GF-D8 (cell line): Measurements from ENCODE around the gene RAPGEF5.

Source experiments
- DNase-seq: peaks from one replicate; lab custom pipeline; 2025; lab: John Stamatoyannopoulos, UW

RAPGEF5 gene

DNA sequence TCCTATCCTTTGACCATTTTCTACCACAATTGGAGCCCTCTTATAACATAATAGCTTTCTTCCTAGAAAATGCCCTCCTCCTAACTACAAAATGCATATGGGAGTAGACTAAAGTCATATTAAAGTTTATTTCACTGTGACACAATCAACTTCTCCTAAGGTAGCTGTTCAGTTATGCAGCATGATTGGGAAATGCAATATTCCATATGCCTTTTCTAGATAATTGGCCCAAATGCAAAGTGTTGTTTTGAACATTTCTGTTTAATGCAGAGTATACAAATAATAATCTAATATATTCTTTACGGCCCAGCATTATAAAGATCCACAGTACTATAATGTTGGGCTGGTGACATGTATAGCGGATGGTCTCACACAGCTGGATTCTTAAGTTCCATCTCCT, 205.1 kb downstream of the RAPGEF5 start:
- no peak for DNase-seq

DNA sequence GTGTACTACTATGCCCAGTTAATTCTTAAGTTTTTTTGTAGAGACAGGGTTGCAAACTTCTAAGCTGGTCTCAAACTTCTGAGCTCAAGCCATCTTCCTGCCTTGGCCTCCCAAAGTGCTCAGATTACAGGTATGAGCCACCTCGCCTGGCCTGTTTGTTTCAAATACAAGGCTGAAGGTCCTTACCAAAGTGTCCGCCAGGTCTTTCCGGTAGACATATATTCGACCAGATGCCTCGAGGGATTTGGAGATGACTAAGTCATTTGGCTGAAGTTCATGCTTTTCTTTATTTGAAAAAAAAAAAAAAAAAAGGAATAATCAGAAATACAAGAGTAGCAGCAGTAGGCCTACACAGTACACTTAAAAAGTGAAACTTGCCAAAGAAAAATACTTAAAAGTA, 206.7 kb downstream of the RAPGEF5 start:
- DNase-seq, result no peak

DNA sequence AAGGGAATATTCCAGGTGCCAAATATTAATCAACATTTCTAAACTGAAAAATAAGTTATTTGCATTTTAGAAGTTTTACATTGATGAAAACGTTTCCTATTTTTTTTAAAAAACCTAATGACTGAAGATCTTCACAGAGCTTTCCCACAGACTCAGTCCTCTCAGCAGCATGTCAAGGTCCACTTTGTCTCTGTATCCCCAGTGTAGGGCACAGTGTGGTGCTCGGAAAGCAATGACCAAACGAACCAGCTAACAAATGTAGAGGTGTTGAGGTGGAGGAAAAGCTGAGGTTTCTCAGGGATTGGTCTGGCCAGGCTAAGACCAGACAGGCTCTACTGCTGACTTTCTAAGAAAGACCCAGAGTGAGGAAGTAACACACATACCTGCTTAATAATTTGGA, 209.1 kb downstream of the RAPGEF5 start:
- no peak for DNase-seq

DNA sequence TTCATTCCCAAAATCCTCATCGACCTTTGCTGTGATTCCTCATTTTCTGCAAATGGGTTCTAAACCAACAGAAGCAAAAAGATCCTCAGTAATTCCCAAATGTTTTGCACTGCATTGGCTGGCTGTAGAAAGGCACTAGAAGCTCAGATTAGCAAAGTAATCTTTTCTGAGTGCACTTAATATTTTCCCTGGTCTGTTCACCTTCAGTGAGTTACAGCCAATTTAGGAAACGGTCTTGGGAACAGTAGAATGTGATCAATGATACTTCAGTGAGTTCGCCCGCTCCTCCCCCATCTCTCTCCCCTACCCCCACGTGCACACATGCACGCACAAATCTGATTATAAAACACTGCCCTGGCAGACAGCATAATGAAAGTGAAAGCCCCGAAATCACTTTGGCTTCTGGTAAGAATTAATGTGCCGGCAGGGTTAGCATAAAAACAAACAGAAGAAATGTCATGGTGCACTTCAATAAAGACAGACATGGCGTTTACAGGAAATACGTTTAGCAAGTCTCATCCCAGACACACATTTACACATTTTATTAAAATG, 209.9 kb downstream of the RAPGEF5 start:
- DNase-seq, result no peak

DNA sequence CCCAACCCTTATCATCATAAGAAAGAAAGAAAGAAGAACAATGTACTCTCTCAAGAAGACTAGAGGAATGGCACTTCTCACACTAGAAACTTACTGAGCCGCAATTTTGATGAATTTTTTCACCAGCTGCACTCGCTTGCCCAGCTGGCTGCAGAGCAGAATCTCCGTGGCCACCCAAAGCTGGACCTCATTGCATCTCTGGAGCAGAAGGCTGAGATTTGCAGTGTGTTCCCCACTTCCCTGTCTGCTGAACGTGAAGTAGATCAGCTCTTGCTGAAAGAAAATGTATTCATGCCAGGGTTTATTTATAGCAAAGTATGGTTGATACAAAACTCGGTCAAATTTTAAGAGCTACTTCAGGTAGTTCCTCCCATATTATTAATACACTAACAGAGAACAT, 212.0 kb downstream of the RAPGEF5 start:
- DNase-seq, result no peak

DNA sequence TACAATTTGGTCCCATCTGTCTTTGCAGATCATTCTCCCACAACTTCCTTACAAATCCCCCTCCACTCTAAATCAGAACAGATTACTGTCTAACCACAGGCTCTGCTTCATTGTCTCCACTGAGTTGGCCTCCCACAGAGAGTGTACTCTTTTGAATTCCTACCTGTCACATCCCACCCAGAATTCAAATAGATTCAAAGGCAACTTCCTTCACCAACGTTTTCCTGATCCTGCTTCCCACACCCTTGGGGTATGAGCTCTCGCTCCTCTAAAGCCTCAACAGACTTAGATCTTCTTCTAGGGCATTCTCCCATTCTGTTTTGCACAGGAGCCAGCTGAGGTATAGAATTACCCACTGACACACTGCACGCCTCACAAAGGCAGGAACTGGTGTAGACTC, 213.5 kb downstream of the RAPGEF5 start:
- no peak for DNase-seq

DNA sequence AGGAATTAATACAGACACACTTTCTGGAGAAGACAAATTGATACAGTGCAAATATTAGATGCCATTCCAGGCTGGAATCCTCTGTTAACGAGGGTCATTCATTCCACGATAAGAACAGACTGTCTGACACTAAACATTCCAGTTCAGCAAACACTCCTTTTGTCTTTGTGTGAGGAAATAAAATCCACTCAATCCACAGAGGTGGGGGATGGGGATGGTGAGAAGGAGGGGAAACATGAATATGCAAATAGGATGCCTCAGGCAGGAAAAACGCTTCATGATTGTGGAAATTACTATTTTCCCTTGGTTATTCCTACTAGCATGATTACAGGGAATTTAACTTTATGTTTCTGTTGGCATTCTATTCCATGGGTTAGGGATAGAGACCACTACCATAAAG, 214.4 kb downstream of the RAPGEF5 start:
- no peak for DNase-seq

DNA sequence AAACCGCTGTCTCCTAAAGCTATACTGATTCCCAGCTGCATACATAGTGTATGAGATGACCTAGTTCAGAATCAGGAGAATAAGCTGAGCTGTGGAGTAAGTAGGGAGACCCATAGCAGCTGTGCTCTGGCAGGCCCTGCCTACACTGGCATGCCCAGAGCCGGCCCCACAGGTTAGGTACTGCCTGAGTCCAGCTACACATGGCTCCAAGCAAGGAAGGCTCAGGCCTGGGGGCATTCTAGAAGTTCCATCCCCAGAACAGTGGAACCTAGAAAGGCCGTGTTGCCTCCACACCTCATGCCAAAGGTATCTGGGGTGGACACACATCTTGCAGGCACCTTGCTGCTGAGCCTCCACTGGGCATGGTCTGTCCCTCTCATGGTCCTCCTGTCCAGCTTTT, 215.6 kb downstream of the RAPGEF5 start:
- no peak for DNase-seq

DNA sequence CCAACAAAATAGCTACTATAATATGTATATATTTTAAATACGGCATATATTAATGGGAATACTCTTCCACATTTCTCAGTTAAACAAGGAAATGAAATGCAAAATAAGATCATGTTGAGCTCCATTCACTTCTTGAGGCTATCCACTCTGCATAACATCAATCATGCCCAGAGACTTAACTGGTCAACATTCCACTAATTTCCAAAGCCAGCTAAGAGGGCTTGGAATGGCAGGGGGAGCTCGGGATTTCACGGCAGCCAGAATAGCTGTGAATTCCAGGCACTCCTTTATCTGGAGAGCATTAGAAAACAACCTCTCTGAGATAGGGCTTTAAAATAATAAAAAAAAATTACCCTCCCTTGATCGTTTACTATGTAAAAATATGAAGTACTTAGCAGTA, 216.4 kb downstream of the RAPGEF5 start:
- DNase-seq, result no peak

DNA sequence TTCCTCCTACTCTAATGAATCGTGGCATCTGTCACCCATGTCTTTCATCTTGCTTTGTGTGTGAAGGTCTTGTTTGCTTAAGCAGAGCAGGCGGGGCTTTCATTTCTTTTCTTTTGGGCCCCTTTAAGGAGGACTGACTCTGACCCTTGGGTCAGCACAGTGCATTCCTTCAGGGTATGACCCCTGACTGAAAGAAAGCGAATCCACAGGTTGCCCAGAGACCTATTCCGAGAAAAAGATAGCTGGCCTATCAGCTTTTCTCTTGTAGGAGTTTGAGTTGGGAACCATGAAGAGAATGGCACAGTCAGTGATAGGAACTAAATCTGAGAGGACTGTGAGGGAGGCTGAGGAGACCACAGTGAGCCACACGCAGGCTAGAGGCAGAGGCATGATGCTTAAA, 218.1 kb downstream of the RAPGEF5 start:
- DNase-seq, result no peak

DNA sequence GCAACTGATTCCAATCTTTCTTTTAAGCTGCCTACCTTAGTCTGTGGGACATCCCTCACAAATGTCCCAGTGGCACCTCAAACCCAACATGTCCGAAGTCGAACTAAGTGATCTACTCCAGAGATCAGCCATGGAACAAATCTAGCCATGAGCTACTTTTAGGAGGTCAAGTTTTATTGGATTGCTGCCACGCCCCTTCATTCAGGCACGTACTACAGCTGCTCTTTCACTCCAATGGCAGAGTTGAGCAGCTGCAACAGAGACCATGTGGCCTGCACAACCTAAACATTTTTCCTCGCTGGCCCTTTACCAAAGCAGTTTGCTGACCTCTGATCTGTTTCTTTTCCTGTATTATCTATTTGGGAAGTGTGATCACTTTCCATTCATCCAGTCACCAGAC, 218.8 kb downstream of the RAPGEF5 start:
- no peak for DNase-seq

DNA sequence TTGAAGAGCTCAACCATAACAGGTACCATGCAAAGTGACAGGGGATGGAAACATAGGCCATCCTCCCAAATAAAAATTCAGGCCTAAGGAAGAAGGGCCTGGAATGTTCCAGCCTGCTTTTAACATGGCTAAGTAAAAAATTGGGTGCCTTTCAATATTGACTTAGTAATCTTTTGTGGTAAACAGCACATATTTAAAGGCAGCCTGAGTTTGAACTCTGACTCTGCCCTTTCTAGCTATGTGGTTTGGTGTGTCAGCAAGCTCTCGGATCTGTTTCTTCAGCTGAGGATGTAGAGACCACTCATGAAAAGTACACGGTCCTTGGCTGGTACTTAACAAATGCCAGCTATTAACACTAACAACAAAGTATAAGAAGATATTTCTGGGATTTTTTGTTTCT, 219.5 kb downstream of the RAPGEF5 start:
- no peak for DNase-seq

DNA sequence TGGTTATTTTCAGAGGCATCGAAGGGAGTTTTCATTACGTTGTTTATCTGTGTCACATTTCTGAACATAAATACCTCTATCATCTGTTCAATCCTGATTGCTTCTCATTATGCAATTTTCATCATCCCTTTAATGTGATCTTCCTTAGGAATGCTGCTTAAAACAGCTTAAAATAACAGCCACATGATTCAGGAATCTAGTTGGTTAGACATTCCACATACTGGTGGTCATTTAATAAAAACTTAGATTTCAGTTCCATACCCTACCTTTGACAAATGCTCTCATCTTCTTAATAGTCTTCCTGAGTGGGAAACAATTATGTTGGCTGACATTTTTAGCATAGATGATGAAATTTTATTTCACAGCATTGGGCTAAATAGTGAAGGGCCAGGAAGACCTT, 219.9 kb downstream of the RAPGEF5 start:
- DNase-seq, result no peak

DNA sequence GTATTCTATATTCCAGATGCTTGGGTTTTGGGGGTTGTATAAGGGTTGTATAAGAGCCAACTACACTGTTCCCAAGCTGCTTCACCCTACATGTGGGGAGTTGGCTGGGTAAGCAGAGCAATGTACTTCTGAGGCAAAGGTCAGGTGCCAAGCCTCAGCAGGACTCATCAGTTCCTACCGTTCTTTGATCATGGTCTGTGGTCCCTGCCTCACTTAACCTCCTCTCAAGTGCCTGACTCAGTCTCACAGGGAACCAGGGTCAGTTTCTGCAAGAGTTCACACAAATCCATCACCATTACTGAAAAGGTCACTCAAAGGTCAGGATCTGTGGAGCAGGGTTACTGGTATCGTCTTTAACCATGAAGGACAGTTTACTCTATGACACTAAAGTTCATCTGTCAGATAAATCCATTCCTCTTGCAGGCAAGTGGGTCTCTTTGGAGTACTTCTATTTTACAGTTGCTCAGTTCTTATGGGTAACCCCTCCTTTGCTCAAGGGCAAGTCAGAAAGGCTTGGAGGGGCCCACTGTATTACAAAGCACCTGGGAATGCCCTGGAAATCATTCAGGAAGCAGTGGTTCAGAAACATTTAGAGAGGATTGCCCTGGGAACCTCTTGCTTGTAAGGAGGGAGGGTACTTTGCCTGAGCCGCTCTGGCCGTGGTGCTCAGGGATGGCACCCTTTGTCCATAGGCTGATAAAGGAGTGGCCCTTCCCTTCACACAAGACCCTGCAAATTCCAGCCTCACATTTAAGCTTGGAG, 227.0 kb downstream of the RAPGEF5 start:
- no peak for DNase-seq

DNA sequence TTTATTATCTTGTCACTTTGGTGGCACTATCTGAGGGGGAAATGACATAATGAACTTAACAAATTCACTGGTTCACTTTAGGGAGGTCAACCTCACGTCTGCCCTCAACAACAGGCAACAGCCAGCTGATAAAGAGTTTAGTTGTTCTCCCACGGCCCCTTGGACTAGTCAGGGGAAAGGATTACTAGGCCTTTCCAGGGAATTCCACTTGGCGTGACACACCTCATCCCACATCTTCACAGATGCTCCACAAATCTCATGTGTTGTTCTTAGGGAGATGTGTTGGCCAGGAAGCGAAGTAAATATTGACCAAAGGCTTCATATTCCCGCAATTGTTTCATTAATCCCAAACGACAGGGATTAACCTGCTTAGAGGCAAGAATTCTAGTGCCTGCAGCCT, 227.8 kb downstream of the RAPGEF5 start:
- no peak for DNase-seq

DNA sequence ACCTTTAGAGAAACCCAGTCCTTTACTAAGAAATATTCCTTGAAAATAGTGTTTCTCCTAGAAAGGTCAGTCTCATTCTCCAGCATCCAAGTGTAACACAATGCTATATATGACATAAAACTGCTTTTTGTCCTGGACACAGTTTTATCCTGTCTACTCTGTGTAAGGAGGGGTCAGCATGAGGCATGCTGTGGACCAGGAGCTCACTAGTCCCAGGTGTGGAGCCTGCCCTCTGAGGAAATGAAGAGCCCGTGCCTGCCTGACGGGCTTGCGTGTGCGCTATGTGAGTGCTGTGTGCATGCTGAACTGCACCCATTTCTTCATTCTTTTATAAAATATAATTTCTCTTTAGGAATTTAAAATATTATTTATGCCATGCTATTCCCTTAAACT, 228.4 kb downstream of the RAPGEF5 start:
- DNase-seq, result no peak

DNA sequence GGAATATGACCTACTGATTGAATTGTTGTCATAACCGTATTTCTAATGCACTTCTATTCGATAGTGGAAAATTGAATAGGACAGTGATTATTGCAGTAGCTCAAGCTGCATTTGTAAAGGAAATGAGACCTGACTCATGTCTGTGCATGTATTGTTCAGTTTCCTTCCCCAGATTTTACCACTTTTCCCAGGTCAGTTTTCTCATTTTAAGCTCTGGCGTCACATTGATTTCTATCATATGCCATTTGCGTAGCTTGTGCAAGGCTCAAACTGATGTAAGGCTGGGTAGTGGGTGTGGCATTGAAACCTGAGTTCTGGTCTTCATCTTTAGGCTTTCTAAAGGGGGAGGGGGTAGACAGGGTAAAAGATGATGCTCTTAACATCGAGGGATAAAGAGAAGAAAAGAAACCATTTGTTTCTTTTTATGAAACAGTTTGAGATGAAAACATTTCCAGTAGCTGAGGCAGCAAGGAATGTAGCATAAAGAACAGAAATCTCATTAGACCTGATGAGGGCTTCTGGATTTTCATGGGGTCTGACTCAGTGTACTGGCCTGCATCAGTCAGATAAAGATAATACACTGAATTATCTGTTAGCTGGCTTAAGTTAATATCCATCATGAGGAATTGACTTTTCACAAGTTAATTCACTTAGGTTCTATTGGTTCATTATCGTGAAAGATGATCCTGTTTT, 229.0 kb downstream of the RAPGEF5 start:
- no peak for DNase-seq

DNA sequence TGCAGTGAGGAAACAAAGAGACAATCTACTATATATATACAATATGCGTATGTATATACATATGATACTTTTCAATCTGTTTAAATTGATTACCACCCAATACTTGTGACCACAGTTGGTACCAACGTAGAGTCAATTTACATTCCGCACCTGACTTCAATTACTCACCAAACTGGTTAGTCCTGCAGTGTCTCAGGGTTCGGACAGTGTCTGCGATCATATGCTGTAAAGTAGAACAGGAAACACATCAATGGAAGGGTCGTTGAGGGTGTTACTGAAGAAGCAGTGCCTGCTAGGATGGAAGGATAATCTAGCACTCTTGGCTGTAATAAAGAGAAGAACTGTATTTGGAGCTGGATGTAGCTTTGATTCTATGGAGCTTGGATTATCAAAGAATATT, 231.5 kb downstream of the RAPGEF5 start:
- no peak for DNase-seq

DNA sequence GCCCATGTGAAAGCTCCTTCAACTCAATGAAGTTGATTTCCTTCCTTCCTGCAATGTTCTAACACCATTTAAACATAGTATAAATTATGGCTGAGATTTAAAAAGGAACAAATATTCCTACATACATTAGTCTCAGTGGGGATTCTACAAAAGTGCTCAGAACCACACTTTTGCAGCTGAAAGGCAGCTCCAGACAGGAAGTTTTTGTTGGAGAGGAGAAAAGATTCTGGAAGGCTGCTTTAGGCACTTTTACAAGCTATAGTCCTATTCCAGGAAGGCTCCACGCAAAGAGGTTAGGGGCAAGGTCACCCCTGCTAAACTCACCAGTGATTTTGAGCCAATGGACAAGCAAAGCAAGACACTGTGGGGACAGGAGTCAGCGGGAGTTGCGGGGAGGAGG, 232.0 kb downstream of the RAPGEF5 start:
- DNase-seq, result no peak

DNA sequence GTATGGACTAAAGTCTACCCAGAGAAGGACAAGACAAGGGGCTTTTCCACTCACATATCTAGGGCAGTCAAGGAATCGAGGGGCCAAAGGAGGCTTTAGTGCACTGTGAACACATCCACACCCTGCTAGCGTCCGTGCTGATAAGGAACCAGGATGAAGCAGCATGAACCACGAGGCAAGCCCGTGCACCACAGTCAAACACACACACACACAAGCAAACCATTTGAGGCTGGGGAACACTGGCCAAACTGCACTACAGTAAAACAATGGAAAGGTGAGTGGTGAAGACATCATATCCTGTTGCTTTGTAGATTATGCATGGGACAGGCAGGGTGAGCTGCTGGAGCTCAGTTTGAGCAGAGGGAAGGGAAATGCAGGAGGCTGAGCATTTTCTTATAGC, 233.8 kb downstream of the RAPGEF5 start:
- no peak for DNase-seq

DNA sequence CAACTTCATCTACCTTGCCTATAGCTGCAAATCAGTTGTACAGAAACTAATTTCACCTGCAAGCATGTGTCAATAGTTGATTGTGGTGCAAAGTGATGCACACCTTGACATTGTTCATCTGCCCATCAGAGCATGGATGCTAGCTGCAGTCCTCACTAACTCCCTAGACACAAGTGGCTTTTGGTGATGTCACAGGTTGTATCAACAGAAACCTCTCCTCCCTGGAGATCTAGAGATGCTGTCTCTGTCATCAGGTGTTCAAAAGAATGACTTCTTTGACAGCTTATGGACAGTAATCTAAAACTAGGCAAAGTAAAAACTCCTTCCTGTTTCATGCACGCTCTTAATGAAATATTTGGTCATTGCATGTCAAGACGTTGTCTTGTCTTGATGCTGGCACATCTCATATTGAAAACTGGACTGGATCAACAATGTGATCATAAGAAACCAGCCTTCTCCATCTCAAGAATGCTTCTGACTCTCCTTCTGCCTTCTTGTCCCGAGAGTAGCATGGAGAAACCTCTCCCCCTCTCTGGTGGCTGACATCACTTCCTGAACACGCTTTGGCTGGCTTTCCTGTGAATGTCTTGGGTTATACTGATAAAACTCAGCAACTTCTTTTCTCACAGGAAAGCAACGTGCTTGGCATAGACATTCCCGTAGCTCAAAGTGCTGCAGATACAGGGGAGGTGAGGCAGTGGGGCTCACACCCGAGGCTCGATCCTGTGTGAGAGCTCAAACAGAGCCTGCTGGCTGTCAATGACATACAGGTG, 235.1 kb downstream of the RAPGEF5 start:
- no peak for DNase-seq

DNA sequence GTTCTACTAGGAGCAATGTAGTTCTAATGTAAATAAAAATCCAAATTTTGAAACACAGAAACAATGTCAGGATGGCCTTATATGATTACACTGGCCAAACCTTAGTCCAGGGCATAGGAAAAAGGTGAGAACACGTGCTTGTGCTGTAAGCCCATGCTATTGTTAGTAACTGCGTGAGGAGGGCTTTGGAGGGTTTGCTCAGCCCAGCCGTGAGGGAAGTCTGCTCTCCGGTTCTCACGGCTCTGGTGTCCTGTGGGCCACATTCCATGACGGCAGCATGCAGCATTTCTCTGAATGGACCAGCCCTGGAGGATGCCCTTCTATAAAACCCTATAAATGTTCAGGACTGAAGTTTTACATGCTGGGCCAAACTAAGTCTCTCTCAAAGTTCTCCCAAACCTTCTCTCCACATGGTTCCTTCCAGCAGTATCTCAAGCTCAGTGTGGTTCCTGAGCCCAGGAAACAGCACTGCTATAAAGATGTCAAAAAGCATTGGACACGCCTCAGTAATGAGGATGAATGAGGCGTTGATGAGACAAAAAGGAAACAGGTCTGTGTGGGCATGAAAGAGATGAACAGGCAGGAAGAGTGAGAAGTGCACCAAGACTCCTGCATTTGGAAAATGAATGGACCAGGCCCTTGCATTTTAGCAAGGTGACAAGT, 236.4 kb downstream of the RAPGEF5 start:
- DNase-seq, result no peak
